HG03571 (cell line): ENCODE data around the gene AAK1.

Experiments used
- ATAC-seq: cut with Tn5 transposase; IDR thresholded peaks from one replicate; pipeline ENCODE4 v1.9.1; 2021; ENCODE audit not compliant: unreplicated experiment

AAK1 gene

DNA sequence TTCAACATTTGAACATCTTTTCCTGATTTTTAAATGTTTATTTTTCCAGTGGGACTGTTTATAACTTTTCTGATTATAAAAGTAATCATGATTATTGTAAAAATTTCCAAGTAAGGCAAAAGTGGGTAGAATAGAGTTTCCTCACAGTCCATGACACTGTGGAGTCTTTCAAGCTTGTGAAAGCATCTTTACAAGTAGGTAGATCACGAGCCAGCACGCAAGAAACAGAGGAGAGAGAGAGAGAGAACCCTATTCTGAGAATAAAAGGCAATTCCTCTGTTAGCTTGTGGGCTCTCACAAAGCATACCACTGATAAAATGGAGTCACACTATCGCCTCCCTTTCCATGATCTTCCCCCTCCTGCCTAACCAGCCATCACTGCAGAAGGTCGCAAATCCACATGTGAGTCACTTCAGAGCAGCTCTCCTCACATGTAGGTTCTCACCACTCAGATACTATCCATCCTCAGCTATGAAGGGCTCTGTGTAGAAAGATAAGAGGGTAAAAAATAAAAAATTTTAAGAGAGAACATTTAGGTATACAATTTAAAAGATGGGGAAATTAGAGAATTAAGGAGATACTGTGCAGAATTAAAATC, 40.3 kb downstream of the AAK1 start:
- no peak for ATAC-seq

DNA sequence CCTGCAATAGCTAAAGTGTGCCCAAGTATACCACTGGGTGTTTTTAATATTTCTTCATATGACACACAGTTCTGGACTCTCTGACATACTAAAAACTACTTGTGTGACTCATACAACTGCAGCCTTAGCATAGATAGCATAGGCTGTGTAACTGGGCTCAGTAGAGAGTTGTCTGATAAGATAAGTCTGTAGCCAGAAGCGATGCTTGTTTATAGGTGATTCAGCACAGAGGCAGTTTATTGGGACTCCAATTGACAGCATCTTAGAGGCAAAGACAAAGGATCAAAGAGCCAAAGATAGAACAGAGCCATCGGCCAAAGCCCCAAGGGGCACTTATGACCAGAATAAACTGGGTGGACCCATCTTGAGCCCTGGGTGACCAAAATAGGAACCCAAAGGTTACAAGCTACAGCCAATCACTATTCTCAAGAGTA, 42.3 kb downstream of the AAK1 start:
- no peak for ATAC-seq

DNA sequence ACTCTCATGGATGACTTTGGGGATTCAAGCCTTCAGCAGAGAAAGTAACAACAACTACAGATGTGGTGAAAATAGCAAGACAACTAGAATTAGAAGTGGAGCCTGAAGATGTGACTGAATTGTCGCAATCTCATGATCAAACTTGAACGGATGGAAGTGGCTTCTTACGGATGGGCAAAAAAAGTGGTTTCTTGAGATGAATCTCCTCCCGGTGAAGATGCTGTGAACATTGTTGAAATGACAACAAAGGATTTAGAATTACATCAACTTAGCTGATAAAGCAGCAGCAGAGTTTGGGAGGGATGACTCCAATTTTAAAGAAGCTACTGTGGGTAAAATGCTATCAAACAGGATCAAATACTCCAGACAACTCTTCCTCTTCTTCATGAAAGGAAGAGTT, 43.1 kb downstream of the AAK1 start:
- no peak for ATAC-seq

DNA sequence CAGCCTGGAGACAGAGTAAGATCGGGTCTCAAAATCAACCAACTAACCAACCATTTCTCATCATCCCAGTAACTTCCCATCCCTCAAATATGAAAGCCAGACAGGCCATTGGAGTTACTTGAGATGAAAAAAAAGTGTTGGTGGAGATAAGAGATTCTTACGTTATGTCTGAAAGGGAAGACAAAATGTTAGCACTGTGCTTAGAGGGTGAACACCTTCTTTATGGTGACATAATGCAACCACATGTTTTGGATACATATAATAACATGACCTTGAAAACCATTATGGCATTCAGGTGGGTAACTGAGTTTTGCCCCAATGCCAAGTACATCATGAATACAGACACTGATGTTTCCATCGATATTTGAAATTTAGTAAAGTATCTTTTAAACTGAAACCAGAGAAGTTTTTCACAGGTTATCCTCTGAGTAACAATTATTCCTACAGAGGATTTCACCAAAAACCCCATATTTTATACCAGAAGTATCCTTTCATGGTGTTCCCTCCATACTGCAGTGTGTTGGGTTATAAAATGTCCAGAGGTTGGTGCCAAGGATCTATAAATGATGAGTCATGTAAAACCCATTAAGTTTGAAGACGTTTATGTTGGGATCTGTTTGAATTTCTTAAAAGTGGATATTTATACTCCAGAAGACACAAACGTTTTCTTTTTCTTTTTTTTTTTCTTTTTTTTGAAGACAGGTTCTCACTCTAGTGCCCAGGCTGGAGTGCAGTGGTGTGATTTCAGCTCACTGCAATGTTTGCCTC, 45.5 kb downstream of the AAK1 start:
- no peak for ATAC-seq

DNA sequence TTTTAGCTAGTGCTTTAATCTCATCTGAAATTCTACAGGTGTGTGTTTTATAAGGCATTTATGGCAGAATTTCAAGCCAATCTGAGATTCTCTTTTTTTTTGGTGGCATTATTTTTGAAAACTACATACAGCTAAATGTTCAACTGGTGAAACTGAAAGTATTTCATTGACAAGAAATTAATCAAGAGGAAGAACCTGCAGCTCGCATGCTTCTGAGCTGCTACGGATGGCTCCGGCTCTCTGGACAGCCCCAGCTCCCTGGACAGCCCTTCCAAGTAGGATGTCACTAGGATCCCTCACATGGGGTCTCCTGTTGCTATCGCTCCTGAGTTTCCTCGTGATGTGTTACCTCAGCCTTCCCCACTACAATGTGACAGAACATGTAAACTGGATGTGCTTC, 46.4 kb downstream of the AAK1 start:
- ATAC-seq = no peak

DNA sequence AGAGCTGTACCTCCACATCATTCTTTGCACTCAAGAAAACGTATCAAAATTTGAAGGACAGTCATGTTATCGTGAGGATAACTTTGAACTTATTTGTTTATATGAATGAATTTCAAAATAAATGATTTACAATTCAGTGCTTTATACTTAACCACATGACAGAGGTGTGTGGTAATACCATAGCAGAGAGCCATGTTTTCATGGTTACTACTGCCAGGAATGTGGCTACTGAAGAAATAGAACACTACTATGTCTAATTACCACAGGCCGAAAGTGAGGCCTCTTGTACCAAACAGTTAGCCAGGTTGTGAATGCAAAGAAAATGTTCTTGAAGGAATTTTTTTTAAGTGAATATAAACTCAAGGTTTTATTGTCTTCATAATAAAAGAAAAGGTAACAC, 49.2 kb downstream of the AAK1 start:
- no peak for ATAC-seq

DNA sequence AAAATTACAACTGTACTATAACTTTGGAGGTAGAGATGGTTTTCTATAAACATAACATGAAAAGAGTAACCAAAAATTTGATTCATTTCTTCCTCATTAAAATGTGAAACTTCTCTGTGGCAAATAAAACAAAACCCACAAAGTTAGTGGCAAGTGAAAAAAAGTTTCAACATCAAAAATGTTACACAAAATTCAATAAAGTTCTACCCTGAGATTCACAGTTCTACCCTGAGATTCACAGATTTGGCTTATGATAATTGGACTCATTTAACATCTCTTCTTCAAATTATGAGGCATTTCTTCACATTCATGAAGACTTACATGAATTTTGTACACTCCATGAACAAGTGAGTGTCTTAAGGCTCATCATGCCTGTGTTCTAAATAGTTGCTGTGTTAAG, 51.0 kb downstream of the AAK1 start:
- ATAC-seq = no peak

DNA sequence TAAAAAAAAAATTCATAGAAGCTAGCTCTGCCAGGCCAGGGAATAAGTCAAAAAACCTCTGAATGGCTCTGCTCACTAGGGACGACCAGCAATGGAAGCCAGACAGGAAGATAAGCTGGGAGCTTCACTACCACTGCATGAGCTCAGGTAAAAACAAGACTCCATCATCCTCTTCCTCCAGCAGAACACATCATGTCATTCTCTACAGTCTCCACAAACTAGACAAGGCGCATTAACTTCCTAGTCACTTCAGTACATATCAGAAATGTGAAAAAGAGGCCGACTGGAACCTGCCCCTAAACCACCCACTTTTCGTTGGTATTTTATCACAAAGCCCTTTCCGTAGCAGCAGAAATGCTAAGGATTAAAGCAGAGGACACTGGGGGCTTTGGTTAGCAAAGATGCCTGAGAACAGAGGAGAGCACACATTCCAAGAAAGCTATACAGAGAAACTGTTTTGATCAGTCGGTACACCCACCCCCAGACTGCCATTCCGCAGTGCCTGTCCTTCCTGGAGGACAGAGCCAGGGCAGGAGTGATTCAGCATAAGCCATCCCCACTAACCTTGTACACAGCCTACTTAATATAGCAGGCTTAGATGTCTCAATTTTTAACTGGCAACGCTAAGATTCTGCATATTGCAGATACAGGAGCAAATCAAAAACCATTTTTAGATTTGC, 53.4 kb downstream of the AAK1 start:
- ATAC-seq = no peak

DNA sequence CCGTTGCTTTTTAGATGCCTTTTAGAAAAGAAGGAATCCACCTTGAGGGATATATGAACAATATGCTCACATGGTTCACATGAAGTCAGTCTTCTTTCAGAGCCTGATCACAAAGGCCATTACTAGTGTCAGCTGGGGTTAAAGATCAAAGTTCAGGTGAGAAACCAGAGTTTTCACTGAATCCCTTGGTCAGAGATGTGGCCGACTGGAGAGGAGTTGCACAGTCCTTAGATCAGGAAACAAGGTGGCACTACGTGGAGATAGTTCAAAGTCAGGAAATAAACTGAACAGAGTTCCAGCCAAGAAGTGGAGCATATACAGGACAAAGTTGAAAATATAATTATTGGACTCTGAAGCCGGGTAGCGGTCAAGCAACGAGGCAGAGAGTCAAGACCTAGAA, 54.6 kb downstream of the AAK1 start:
- no peak for ATAC-seq

DNA sequence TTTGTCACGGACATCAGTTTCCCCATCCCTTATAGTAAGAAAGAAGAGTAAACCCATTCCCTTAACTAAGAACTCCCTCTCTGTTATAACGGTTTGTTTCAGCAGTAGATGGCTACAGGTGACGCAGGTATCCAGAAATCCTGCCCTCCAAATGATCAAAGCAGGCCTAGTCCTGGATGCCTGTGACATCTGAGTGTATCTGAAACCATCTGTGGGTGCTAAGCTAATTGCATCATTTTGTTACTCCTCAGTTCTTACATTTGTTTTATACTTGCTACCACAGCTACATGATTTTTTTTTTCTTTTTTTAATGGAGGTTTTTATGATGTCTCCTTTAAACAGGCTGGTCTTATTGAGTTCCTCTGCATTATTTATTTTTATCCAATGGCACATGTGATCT, 55.1 kb downstream of the AAK1 start:
- ATAC-seq = no peak

DNA sequence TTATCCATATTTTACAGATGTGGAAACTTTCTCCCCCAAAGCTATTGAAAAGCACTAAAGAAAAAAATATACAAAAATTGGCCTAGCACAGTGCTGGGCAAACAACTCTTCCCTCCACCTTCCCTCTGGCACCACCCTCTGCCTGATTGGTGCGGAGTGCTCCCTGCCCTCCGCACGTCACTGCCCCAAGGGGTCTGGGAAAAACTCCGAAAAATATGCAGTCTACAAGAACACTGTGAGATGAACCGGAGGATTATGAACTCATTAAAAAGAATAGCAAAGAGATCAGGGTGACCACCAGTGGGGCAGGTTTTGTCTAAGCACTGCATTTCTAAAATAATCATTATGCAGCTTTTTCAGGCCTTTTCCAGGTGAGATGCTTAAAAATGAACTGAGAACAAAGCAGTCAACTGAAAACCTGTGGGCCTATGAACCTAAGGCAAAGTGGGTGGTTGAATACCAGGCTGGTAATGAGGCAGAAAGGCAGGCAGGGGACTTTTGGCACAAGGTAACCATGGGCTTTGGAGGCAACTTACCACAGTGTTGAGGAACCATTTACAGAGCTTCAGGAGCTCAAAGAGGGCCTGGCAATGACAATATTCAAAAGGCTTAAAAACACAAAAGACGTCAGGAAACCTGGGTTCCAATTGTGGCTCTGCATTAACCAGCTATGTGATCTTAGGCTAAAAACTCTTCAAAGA, 57.5 kb downstream of the AAK1 start:
- no peak for ATAC-seq

DNA sequence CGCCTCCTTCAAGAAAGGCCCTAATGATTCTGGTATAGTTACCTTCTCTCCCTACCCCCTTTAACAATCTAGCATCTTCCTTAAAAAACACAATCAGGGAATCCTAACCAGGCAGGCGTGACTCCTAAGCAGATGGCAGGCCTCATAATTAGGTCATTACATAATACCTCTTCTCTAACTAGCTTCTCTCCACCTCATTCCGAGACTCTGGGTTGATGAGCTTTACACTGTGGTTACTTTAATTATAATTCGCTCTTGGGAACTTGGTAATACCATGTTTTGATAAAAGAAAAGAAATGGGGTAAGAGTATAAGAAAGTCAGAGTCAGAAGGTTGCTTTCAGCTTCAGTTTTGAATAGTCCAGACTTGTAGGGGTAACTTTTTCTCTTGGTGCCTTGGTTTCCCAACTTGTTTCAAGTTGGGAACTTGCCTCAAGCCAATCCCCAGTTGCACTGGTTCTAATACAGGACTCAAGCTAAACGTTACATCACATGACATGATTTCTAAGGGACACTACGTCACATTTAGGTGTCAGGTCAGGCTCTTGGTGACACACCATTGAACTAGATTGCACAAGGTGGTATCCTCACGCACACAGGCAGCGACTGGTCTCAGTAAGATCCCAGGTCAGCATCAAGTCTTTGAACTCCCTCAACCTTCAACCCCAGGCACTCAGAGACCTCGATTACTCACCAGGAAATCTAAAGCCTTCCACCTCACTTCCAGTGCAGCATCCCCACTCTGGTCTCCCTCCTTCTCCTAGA, 59.2 kb downstream of the AAK1 start:
- ATAC-seq = no peak

DNA sequence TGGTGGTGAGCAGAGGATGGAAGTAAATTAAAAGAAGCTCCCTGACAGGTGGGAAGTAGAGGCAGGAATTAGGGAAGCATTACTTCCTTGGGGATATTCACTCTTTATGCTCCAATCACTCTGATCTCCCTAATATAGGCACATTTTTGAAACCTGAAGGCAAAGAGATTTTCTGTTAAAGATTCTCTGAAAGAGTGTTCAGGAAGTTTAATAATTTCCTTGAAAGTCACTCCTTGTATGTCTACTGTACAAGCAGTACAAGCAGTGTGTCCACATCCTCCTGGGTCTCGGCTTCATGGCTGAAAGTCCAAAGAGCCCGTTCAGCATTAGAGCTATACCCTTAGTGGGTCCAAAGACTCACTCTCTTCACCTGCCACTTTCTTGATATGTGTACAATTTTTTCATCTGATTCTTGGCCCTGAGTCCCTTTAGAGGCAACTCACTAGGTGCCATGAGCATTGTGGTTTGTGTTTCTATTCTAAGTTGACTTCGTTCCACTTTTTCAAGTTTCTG, 60.2 kb downstream of the AAK1 start:
- no peak for ATAC-seq

DNA sequence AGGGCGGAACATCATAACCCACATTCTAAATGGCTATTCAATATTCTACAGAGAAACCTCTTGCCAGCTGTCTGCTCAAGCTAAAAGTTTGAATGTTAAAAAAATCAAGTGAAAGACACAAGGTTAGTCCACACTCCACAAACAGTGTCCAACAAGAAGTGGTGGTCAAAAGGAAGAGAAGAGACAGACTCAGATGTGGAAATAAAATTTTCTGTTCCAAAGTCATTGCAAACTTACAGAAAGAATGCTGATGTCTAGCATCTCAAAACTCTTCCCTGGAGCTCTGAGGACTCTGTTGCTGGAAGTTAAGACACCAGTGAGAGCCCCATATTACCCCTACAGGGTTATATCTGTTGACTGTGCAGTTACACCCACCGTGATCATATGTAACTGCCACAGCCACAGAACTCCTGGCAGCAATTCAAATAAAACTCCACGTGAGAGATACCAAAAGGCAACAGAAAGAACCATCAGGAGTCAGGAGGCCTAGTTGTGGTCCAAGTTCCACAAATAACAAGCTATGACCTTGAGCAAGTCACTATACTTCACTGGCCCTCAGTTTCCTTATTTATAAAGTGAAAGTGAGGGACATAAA, 60.9 kb downstream of the AAK1 start:
- ATAC-seq = no peak

DNA sequence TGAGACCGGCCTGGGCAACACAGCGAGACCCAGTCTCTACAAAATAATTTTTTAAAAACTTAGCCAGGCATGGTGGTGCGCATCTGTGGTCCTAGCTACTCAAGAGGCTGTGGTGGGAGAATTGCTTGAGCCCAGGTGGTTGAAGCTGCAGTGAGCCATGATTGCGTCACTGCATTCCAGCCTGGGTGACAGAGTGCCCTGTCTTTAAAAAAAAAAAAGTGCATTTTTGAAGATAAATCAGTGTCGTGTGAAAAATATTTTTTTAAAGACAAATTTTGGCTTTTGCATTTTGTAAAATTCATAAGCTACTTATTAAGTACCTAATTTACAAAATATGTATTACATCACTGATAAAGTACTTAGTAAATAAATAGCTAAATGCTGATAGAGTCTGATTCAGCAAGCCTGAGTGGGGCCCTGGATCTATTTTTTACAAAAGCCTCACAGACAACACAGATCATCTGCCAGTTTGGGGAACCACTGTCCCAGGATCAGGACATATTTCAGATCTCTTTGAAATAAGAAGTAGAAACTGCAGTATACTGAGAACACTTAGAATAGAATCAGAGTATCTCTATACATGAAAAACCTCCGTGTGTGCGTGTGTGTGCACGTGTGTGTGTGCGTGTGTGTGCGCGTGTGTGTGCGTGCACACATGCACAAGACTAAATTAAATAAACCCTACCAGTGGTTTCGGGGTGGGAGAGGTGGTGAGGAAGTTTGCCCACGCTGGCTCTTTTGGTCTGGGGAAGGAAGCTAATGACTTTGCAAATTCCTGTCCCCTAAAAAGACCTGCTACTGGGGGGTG, 61.6 kb downstream of the AAK1 start:
- ATAC-seq = no peak

DNA sequence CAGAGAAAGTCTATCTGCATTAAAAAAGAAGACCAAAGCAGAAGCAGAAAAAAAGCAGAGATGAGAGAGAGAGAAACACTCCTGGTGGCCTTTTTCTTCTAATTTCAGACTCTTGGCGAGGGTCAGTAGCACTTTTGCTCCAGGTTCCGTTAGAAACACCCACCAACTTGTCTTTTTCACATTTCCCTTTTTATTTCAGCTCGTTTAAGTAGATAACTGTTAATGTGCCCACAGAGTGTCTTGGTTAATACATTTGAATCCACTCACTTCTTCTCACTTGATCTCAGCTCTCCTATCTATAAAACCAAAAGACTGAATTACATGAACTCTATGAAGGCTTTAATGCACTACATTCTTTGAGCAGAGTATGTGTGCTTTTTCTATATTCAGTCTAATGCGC, 63.1 kb downstream of the AAK1 start:
- ATAC-seq = no peak

DNA sequence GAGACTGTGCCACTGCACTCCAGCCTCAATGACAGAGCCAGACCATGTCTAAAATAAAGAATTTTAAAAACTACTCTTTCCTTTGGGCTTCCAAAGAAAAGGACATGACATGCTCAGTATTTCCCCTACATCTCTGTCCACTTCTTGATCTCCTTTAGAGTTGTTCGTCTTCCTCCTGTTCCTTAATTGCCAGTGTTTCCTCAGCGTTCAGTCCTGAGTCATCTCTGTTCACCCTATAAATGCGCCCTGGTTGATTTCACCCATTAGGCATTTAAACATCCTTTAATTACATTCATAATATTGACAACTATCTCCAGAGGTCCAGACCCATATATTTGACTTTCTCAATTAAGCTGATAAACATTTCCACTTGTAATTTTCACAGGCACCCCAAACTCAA, 64.0 kb downstream of the AAK1 start:
- ATAC-seq = no peak

DNA sequence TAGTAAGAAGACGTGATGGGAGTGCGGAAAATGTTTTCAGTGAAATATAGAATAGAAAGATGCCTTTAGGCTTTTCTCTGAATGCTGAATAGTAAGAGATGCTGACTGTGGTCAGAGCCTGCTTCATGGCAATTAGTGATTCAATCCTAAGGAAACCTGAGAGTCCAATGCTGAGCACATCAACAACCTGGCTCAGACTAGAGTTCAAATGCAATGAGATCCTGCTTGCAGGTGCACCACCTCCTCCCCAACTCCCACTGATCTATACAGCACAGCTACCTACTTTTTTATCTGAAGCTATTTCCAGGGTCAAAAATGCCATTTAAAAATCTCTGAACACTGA, 65.4 kb downstream of the AAK1 start:
- ATAC-seq = no peak

DNA sequence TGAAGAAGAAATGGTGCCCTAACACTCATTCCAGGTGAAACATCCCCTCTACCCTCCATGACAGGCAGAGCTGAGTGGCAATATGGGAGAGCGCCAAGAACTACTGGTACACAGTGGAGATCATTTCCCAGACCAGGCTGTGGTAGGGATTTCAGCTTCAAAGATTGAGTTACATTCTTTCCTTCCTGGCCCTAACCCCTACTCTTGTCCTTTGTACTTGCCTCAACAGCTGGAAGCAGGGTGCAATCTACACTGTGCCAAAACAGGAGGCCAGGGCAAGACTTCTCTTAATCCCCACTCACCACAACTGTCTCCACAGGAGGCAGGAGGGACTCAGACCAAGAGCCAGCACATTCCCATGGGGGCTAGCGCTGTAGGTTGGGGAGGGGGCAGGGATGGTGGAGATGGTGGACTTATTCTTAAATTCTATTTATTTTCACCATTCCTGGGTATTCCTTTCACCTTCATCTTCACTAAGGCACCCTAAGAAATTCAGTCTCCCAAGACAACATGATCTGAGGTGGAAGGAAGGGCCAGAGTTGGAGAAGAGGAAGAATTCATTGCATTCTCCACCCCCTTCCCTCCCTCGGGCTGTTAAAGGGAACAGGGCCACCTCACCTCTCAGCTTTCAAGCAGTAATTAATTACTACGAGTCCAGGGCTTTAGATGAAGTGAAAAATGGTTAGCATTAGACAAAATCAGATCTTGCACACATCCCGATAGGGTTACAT, 65.9 kb downstream of the AAK1 start:
- ATAC-seq = no peak
